Transverse colon (tissue), 3 donors: ENCODE results near the gene PCBP3.

Experiments used
- CTCF ChIP-seq, 5 experiments: fragments of 200-600 bp in 3 of 5; fragments of 450-650 bp in 2 of 5; sonication (generic) in 3 of 5; IDR thresholded peaks; 1 replicate in 2 of 5; 2 replicates in 3 of 5; pipeline ENCODE4 v1.5.1; 2016 to 2017; ENCODE audit warnings: antibody characterized with exemption in 5 of 5, inconsistent platforms in 3 of 5, mild to moderate bottlenecking in 2 of 5, moderate library complexity in 1 of 5
- POLR2A ChIP-seq: fragments of 450-650 bp; IDR thresholded peaks from one replicate; pipeline ENCODE4 v1.6.1; 2016; ENCODE audit warnings: antibody characterized with exemption, mild to moderate bottlenecking, moderate library complexity

- TF ChIP-seq CTCF (IDR thresholded peaks at IDR 0.05) (no peak), POLR2A (no peak)
These were observed 178.5 kb downstream of the PCBP3 start for GRCh38 chr21:45821998-45822397.
